GM19328 (cell line): Measurements from ENCODE around the gene LCLAT1.

Experiments
- ATAC-seq: cut with Tn5 transposase; IDR thresholded peaks from one replicate; pipeline ENCODE4 v1.9.1; 2021; ENCODE audit warnings: mild to moderate bottlenecking, moderate library complexity; ENCODE audit not compliant: unreplicated experiment

The LCLAT1 gene

DNA sequence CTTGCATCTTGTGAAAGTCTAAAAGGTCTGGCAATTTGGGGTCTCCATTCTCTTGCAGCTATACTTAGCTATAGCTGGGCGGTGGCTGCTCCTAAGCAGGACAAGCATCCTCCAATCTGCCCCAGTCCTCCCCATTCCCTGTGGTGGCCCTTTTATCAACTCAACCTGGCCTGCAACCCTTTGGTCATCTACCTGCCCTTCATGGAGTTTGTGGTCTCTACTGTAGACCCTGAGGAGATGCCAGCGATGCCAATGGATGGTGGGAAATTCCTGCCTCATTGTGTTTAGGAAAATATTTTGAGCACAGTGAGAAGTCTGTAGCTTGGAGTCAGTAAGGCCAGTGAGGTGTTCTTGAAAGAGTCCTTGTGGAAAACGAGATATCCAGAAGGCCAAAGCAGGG lies 216.8 kb downstream of the LCLAT1 start:
- no peak for ATAC-seq

DNA sequence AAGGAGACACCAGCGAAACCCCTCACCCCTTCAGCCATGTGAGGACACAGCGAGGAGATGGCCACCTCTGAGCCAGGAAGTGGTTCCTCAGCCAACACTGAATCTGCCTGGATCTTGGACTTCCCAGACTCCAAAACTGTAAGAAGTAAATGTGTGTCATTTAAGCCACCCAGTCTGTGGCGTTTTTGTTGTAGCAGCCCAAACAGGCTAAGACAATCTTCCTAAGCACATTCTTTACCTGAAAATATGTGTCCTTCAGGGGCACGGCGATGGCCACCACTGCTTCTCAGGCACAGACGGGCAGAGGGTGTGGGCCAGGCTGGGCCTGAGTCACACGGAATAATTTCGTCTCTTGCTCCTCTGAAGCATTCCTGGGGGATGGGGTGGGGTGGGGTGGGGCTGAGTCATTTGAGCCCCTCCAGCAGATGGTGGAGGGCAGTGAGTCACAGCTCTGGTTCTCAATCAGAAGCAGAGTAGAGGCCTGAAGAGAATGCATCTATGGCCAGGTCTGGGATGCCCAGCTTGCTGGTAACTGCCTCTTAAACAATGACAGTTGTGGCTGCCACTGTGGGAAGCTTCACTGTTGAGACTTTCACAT lies 217.8 kb downstream of the LCLAT1 start:
- no peak for ATAC-seq

DNA sequence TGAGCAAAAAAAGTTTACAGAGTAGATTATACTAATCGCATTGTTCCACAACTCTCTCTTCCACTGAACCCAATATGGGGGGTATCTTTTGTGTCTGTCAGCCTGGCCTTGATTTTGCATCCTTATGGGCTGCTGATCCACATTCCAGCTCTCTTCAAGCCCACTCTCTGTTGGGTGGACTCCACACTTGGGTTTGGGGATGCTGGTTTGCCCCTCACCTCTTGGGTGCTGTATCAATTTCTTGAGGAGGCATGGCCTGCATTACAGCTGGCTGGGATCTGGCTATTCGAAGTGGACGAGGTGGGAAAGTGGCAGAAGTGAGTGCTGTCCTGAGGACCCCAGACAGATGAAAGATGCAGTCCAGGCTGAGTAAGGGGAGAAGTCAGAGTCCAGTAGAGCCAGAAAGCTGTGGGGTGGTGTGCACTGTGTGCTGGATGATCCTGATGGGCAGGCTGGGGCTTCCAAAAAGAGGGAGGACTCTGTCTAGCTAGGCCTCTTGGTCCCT lies 218.8 kb downstream of the LCLAT1 start:
- no peak for ATAC-seq

DNA sequence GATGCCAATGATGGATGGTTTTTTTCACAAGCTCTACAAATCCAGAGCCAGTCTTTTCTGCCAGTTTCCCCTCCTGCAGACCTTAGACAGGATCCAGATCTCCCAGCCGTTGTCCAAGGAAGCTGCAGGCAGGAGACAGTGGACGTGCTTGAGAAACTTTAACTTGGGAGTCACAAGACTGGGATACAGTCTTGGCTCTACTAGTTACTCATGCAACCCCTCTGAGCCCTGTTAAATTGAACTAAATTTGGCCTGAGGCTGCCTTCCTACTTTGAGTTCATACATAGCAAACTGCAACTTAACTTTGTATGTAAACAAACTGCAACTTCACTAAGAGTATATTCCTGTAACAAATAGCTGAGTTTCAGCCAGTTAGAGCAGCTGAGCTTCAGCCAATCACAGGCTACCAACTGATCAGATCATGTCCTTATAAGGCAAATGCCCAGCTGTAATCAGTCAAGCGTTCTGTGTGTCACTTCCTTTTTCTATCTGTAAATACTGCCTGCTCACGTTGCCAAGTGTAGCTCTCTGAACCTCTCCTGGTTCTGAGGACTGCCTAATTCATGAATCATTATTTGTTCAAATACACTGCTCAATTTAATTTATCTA lies 219.3 kb downstream of the LCLAT1 start:
- ATAC-seq = no peak

DNA sequence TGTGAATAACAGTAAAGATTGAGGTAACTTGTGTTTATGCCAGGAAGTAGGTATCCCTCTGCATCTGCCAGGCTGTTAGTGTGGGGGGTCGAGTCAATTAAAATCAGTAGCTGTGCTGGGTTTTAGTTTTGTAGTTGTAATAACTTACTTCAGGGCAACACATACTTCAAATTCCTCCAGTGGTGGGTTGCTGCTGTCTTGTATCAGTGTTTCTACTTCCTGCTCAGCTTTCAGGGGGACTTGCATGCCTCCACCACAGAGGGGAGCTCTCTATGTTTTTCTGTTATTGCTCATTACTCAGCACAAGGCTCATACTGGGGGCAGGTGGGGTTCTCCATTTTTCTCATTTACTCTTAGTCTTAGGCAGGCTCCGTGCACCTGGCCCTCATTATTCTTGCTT lies 223.4 kb downstream of the LCLAT1 start:
- no peak for ATAC-seq

DNA sequence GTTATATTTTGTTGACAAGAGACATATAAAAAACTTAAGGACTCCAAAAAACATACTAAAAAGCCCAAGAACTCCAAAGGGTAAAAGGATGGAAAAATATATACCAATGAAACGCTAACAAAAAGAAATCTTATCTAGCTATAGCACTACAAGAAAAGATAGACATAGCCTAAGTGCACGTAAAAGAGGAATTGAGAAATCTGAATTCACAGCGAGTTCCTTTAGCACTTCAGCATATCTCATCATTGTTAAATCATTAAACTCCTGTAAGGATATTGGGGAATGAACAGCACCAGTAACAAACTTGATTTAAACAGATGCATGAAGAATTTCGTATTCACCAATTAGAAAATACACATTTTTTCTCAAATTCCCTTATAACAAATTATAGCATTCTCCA lies 226.1 kb downstream of the LCLAT1 start:
- no peak for ATAC-seq

DNA sequence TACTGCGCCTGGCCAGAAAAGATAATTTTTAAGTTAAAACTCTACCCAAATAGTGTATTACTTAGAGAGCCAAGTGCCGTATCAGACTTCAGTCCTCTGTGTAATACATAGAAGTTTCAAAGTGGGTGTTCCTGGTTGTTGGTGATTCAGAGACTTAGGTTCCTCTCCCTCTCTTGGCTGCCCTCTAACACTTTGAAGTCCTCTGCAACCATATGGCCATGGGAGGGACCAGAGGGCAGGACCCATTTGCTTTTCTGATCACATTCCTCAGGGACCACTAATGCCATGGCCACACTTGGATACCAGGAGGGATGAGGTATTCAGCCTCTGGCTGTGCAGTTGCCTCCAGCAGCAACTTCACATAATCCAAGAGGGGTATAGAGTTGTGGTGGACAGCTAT lies 228.7 kb downstream of the LCLAT1 start:
- ATAC-seq = no peak

DNA sequence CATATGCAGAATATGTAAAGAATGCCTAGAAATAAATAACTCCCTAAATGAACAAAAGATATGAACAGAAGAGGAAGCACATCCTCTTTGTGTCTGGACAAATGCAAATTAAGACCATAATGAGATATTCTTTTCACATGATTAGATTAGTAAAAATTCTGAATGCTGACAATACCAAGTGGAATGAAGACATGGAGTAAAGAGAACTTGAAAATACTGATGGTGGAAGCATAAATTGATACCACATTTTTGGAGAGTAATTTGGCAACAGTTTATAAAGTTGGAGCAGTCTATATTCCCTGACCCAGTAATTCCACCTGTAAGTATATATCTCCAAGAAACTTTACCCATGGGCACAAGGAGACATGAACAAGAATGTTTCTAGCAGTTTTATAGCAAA lies 230.2 kb downstream of the LCLAT1 start:
- ATAC-seq = no peak

DNA sequence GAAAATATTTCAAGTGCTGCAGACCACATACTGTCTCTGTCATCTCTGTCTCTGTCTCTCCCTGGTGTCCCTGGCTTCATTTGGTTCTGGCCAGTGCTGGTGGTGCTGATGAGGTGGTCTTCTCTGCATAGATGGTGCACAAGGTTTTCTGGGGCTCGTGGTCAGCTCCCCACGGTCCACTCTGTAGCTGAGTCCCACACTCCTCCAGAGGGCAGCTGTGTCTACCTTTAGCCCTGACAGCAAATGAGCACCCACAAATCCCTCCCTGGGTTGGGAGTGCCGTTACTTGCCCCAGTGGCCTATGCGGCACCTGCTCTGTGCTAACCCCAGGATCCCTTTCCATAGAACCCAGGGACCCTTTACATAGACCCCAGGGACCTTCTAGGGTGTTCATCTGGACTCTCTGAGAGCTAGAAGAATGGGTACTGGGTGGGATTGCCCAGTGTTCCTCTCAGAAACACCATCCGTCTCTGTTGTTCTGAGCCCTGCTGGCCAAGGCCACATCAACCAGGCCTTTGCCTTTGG lies 230.9 kb downstream of the LCLAT1 start:
- ATAC-seq = no peak

DNA sequence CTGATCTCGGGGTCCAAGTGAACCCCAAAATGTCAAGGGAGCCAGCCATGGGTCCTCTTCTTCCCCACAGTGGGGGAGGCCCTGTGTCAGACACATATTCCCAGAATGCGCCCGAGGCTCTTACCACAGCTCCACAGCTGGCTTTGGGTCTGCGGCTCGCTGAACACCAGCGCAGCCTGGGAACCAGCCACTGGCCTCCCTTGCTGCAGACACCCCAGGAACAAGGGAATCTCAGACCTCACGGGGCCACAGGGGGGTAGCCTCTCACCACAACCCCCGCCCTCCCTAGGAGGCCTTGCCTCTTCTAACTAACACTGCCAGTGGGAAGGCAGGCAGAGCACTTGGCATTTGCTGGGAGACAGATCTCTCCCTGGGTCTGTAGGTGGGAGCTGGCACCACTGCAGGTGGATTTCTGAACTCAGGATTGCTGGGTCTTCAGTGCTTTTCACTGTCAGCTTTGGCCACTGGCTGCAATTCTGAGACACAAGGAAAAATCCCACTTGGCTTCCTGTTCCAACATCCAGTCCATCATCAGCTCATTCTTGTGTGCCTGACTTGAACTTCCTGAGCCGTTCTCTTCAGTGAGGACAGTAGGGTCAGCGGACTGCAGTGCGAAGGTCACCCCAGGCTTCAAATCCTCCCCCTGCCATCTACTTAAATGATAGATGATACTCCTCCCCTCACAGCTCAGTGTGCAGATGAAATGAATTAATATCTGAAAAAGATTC lies 231.5 kb downstream of the LCLAT1 start:
- no peak for ATAC-seq

DNA sequence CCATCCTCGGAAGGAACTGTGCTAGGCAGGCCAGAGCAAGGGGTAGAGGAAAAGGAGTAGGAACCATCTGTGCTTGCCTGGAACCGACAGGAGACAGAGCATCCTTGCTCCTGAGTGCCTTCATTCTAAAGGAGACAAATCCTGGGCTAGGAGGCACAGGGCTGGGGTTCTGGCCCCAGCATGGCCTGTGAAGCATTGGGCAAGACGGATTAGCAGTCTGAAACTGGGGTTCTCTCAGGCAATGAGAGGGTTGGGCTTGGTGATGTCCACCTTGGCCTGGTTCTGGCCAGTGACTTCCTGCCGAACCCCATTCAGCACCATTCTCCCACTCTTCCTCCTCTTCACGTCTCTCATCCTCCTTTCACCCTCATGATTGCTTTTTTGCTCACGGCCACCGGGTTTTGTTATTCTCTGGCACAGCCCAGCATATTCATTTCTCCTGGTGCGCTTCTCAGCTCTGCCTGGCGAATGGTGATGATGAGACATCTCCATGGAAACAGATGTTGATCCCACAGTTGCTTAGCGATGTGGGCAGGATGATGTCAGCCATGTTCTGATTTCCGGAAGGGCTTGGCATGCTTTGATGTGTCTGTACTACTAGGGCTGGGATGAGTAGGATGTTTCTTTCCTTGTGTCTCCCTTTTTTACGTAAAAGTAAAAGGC lies 232.5 kb downstream of the LCLAT1 start:
- no peak for ATAC-seq

DNA sequence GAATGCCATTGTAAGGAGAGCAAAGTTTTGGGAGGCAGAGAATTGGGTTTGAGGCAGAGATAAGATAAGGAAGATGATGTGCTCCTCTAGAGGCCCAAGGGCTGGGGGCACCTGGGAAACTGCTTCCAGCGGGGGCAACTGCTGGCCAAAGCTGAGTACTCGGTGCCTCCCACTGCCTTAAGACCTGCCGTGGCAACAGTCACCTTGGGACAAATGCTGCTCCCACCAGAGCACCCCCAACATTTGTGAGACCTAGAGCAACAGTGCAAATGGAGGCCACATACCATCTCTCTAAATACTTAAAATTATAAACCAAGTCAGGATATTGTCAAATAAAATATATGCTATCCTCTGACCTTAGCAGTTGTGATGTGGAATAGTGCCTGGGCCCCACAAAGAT lies 233.1 kb downstream of the LCLAT1 start:
- no peak for ATAC-seq

DNA sequence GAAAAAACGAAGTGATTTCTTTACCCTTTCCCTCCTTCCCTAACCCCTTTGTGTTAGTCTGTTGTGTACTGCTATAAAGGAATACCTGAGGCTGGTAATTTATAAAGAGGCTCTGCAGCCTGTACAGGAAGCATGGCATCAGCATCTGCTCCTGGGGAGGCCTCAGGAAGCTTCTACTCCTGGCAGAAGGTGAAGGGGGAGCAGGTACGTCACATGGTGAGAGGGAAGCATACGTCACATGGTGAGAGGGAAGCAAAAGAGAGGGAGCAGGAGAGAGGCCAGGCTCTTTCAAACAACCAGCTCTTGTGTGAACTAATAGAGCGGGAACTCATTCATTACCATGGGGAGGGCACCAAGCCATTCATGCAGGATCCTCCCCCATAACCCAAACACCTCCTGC lies 234.0 kb downstream of the LCLAT1 start:
- no peak for ATAC-seq

DNA sequence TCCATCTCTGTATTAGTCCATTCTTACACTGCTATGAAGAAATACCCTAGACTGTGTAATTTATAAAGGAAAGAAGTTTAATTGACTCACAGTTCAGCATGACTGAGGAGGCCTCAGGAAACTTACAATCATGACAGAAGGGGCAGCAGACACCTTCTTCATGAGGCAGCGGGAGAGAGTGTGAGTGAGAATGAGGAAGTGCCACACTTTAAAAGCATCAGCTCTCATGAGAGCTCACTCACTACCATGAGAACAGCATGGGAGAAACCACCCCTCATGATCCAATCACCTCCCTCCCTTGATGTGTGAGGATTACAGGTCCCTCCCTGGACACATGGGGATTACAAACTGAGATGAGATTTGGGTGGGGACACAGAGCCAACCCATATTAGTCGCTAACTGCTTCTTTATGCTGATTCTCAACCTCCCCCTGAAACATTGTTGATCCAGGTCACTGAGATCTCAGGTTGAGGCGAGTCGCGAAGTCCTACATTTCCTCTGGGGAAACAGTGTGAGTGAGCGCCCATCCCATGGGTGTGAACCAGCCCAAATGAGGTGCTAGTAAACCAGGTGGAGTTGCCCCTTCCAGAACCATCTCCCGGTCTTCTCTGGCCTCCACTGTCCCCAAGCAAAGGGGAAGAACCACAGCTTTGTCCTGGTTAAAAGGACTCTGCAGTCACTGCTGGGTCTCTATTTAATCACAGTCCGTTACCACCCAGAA lies 236.3 kb downstream of the LCLAT1 start:
- no peak for ATAC-seq

DNA sequence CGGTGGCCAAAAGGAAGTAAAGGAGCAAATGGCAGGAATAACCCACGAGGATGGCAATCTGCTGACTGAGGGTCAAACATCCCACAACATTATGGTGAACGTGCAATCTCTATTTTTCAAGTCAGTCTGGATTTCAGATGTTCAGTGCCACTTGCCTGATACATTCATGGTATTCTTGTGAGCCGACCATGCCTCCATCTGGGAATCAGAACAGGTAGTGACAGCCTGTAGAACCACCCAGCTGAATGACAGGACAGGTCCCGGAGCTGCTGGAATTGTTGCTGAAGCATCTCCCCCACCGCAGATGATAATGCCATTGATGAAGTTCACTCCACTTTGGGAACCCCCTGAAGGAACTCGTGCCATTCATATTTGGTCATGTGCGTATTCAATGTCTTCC lies 237.0 kb downstream of the LCLAT1 start:
- no peak for ATAC-seq

DNA sequence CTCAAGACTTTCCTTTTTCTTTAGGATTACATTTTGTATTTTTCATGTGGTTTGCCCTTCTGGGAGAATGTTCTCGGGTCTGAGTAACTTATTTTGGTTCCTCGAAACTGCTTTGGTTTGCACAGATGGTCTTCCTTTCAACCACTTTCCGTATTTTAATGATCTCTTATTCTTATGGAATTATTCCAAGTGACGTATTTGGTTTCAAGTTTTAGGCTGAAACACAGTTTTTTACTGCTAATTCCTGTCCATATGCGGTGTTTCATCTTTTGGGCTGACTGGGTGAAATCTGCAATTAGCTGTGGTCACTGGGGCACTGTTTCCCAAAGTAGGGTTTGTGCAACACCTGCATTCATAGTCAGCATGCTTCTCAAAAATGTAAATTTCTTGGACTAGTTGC lies 237.5 kb downstream of the LCLAT1 start:
- no peak for ATAC-seq

DNA sequence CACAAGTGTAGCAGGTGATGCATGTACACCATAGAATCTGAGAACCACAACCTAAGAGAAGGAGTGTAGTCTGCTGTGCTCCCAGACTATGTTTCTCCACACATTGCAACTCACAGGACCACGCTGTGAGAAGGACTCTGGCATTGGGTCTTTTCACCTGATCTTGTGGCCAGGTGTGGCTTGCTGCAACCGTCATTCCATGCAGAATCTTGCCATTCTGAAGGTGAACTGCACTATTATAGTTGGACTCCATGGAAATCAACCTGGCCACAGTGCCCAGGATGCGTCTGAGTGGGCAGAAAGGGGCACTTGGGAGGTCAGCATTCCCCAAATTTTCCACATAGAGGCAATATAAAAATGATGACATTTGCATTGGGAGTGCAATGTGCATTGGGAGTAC lies 237.9 kb downstream of the LCLAT1 start:
- no peak for ATAC-seq

DNA sequence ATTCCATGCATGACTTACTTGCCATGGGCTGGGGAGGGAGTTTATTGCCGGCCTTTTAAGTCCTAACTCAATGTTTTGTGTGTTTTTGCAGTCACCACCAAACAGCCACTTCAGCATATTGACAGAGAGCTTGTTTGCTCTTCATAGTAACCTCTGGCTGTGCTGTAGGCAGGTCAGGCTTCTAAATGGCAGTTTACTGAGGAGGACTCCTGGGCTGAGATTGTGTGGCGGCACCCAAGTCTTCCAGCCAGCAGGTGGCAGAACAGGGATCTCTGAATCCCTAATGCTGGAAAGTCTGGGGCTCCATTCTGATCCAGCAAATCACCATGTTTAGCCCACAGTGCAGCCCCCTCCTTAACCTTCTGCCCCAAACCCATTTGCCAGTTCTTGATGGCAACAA lies 239.0 kb downstream of the LCLAT1 start:
- no peak for ATAC-seq

DNA sequence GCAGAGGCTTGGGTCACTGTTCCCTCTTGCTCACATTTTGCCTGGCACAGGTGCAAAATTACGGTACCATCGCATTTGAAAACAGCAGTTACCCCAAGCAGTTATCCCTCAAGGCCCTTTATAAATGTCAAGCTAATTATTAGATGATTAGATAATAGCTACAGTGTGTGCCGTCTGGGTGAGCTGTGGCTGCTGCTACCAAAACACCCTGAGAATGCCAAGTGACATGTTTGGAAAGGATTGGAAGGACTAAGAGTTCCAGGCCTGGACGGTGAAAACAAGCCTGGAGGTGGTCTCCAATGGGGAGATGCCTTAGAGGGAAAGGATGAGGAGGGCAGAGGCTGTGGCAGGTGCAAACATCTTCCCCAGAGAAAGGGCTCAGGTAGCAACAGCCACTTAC lies 239.6 kb downstream of the LCLAT1 start:
- no peak for ATAC-seq

DNA sequence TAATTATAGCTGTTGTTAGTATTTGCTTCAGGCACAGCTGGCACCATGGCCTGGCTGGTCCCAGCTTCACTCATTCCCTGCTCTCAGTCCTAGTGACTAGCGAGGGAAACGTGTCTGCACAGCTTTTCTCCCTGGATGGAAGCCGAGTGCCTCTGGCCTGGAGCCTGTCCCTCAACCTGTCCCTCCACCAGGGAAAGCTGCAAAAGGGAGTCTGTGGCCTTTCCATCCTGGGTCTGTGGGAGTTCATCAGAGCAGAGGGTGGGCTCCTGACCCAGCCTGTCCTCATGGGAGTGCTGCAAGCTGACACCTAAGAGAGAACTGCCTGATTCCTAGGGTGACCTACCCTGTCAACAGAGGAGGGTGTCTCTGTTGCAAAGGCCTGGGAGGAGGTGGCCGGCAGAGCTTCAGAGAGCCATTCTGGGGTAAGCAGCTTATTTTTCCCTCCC lies 241.9 kb downstream of the LCLAT1 start:
- ATAC-seq = no peak
